PC-3 (cell line): Measurements from ENCODE around the gene OR2AG2.

Experiments used
- CTCF ChIP-seq: fragments of 300-600 bp; sonication (generic); conservative IDR thresholded peaks from 2 replicates; pipeline ENCODE4 v1.5.1; 2017; ENCODE audit warnings: antibody characterized with exemption, low read depth, mild to moderate bottlenecking, low read length
- EZH2 ChIP-seq: fragments of 300-600 bp; sonication (generic); IDR thresholded peaks from one replicate; pipeline ENCODE4 v1.6.1; 2017; ENCODE audit warnings: antibody characterized with exemption, mild to moderate bottlenecking, low read length; ENCODE audit not compliant: unreplicated experiment
- EZH2phosphoT487 ChIP-seq: fragments of 300-600 bp; sonication (generic); IDR thresholded peaks from 2 replicates; pipeline ENCODE4 v1.6.1; 2018; ENCODE audit warnings: mild to moderate bottlenecking, antibody characterized with exemption, low read length, borderline replicate concordance

DNA sequence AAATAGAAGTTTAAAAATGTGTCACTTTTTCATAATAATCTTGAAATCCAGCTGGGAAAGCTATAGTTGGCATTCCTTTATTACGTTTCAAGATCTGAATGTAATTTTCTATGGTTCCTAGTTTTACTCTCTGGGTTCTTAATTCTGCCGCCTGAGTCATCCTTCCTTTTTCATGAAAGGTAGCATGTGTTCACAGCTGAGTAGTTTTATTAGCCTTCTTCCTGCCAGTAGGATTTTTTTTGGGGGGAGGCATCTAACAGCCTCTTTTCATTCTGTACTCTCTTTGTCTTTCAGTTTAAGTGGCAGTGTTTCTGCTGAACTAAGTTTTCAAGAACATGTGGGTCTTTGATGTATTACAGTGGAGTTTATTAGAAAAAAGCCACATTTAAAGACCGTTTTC, 36.5 kb downstream of the OR2AG2 start:
- no peak for TF ChIP-seq CTCF
- TF ChIP-seq EZH2, result no peak
- no peak for TF ChIP-seq EZH2phosphoT487
